Muscle of arm (tissue), 12 donors: ENCODE measurements around the gene EIF2AK2. TPM values are rescaled to one million over a fixed set of nuclear protein-coding genes. Genes with fewer than 3 reads are reported as not detected.

Source experiments
- DNase-seq: peaks from one replicate; pipeline ENCODE4 v3.0.0-alpha.2; 2013
- polyA plus RNA-seq, 12 donors: library from polyadenylated mRNA; unstranded; fragments of 120-200 nt; gene quantifications; one replicate each; pipeline ENCODE4 v1.2.1, GENCODE V29; 2013; ENCODE audit not compliant: insufficient read length in 12 of 12

The EIF2AK2 gene
- polyA plus RNA-seq, 12 donors: 20.1 to 39.2 (median 26.6) TPM; not detected in 1

DNA sequence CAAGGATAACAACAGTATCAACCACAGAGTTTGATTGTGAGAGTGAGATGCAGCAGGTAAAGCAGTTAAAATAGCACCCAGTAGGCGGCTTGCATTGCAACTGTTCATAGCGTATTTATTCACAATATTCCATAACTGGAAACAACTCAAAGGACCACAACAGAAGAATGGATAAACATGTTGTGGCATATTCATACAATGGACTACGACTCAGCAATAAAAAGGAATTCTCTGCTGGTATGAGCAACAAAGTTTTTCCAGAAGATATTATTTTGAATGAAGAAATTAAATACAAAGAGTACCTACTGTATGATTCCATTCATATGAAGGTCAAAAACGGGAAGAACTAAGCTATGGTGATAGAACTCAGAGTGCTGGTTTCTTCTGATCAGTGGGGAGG is 47.3 kb downstream of the EIF2AK2 start:
- DNase-seq: no peak

DNA sequence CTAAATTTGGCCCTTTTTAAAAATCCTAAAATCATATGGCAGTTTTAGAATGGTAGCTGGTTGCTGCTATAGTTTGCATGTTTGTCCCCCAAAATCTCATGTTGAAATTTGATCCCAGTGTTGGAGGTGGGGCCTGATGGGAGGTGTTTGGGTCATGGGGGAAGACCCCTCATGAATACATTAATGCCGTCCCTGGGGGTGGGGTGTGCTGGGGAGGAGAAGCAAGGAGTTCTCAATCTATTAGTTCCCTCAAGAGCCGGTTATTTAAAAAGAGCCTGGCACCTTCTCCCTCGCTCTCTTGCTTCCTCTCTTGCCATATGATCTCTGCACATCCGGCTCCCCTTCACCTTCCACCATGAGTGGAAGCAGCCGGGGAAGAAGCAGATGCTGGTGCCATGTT is 51.6 kb downstream of the EIF2AK2 start:
- DNase-seq: no peak

DNA sequence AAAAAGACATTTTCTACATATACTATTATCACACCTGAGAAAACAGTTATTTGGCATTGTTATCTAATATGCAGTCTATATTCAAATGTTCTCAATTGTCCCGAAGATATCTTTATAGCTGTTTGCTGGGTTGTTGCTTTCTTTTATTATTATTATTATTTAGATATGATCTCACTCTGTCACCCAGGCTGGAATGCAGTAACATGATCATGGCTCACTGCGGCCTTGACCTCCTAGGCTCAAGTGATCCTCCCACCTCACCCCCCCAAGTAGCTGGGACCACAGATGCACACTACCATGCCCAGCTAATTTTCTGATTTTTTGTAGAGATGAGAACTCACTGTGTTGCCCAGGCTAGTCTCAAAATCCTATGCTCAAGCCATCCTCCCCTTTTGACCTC is 52.6 kb downstream of the EIF2AK2 start:
- no peak for DNase-seq

DNA sequence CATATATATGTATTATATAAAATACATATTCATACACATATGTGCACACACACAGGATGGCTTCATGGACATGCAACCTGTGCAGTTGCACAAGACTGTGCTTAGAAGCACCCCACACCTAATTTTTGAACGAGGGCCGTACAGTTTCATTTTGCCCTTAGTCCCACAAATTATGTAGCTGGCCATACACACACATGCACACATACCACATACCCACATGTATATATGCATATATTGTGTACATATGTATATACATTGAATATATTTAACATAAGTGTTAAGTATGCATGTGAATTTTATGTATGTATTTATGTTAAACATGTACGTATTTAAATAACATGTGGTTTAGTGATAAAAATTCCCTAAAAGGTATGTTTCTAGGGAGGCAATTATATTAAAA is 54.2 kb downstream of the EIF2AK2 start:
- DNase-seq: no peak

DNA sequence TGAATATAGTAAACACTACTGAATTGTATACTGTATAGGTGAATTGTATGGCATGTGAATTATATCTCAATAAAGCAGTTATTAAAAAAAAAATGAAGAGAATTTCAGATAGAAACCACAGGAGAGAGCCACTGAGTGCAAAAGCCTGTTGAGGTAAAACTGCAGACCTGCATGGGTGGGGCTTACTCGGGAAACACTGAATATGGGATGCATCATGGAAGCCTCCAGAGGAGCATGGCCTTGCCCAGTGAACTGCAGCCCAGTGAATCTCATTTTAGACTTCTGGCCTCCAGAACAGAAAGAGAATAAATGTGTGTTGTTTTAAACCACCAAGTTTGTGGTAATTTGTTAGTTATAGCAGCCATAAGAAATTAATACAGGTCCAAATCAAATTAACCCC is 56.7 kb downstream of the EIF2AK2 start:
- no peak for DNase-seq

DNA sequence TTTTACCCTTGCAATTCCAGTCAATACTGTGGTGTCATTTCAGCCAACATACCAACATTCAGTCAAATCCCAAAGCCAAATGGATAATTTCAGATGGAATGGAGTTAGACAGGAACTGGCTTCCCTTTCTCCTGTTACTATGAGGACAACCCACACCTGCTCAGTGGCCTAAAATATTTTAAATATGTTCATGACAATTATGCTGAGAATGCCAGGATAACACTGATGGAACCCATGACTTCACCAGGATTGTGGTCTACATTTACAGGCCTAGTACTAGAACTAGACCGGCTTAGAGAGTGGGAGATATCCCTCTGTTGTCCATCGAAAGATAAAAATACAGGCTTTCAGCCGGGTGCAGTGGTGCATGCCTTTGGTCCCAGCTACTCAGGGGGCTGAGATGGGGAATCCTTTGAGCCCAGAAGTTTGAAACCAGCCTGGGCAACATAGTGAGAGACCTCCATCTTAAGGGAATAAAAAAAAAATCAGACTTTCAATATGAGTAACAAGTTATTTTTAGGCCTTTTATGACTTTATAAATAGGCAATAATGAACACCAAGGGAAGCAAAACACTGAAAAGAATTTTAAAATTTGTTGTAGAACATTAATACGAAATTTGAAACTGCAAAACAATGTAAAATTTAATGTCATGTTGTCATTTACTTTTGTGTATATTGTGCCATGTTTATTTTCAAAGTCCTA is 58.2 kb downstream of the EIF2AK2 start:
- no peak for DNase-seq

DNA sequence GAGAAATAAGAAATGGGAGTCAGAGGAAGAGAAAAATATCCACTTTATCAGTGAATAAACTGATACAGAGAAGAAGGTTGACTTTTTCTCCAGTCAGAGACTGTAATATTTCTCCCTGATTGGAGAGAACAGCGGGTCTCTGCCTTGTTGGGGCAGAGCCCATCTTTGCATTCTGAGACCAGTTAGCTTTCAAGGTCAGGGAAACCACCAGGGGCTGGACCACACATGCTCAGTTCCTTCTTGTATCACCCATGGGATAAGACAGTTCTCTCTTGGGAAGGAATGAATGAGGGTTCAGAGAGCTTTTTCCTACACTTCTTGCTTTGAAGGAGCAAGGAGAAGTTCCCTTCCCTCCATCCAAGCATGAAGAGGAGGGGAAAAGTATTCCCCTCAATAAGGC is 60.2 kb downstream of the EIF2AK2 start:
- DNase-seq: no peak

DNA sequence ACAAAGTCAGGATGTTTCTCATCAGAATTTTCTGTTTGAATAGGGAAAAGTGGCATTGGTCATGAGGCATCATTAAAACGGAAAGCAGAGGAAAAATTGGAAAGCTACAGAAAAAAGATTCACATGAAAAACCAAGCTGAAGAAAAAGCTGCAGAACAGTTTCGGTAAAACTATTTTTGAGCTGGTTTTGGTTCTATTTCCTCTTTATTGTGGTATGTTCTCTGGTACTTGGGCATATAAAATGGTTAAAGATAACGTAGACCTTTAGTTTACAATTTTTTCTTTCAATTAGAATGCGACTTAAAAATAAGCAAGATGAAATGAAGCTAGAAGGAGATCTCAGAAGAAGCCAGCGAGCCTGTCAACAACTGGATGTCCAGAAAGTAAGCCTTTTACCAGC is 64.9 kb downstream of the EIF2AK2 start:
- no peak for DNase-seq

DNA sequence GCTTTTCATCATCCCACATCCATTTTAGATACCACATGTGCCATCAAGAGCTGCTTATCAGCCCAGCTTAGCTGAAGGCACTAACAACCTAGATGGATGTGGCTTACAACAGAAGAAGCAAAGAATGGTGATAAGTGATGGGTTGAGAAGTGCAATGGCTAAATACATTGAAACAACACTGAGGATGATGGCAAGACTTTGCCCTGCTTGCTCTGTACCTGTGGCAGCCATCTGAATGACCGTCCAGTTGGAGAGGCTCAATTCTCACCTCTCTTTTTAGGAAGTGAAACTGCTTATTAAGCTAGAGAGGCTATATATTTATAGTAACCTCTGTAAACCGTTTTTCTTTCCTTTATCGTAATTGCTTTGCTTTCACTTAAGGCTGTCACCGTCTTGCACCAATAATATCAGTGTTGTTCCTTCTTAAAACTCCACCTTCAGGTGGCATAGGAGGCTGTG is 66.7 kb downstream of the EIF2AK2 start:
- no peak for DNase-seq

DNA sequence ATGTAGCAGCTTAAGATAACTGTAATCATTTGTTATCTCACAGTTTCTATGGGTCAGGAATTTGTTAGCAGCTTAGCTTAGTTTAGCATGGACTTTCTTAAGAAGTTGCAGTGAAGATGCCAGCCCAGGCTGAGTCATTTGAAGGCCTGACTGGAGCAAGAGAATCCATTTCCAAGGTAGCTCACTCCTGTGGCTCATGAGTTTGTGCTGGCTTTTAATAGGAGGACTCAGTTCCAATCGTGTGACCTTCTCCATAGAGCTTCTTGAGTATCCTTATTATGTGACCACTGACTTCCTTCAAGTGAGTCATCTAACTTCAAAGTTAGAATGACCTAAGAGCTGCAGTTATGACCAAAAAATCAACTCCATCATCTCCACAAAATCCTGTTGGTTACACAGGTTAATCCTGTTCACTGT is 71.0 kb downstream of the EIF2AK2 start:
- no peak for DNase-seq

DNA sequence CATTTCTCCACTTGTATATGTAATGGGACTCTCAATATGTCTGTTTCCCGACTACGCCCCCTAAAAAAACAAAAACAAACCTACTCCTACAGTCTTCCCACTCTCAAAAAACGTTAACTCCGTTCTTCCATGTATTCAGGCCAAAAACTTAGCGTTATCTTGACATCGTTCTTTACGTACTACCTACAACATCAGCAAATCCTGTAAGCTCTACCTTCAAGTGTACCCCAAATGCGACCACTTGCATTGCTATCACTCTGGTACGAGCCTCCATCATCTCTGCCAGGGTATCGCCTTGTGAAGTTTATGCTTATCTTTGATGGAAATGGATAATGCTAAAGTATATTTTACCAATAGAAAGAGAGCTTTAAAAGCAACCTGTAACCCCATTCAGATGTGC is 72.0 kb downstream of the EIF2AK2 start:
- no peak for DNase-seq

DNA sequence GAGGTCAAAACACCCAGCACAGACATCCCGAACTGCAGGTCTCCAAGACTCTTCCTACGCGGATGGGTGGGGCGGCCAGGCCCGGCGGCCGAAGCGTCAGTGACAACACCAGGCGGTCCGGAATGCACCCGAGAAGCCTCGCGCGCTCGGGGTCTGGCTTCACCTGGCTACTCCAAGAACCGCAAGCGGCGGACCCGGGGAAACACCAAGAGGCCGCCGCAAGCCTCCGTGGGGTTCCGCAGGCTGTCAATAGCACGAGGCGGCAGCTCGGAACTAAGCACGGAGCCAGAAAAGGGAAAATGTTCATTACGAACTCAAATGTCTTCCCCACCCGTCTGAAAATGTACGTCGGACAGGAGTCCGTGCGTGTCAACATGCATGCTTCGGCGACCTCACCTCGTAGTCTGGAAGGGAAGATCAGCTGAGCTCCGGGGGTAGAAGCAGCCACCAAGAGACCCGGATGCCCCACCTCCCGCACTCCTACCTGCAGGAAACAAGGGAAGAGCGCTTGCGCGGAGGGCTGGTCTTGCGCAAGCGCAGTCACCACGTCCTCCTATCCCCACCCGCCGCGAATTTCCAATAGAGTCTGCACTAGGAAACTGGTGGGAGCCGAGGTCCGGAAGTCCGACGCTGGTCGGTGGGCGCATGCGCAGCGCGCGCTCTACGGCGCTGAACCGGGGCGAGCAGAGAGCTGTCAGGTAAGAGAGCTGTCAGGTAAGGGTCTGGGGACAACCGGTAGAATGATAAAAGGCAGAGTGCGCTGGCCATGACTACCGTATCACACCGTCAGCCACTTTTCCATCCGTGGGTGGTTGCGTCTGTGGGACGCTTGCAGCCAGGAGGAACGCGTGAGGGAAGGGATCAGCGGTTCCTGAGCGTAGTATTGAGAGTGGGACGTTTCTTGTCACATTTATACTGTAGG is 72.6 kb downstream of the EIF2AK2 start, which contains the start of the genes GPATCH11 and HEATR5B:
TSS of gene GPATCH11 (plus strand) at position 646 of the 922 bp plus-strand sequence. CDS start 3,864 bp downstream, outside the sequence.
TSS of gene HEATR5B (minus strand) at position 500 of the 922 bp plus-strand sequence. CDS start 958 bp downstream, outside the sequence.
- DNase-seq: peak; percentile 99

DNA sequence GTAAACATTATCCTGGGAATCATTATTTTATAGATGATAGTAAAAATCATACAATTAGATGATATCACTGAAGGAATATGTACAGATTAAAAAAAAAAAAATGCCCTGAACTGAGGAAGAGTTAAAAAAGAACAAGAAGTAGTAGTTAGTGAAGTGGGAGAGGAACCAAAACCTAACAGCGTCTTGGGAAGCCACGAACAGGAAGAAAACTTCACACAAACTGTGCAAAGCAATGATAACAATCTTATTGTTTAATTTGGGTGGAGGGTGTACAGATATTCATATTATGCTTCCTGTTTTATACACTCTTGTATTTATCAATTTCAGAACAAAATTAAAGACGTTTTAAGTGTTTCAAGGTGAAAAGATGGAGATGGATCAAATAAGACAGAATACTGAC is 76.1 kb downstream of the EIF2AK2 start:
- no peak for DNase-seq

DNA sequence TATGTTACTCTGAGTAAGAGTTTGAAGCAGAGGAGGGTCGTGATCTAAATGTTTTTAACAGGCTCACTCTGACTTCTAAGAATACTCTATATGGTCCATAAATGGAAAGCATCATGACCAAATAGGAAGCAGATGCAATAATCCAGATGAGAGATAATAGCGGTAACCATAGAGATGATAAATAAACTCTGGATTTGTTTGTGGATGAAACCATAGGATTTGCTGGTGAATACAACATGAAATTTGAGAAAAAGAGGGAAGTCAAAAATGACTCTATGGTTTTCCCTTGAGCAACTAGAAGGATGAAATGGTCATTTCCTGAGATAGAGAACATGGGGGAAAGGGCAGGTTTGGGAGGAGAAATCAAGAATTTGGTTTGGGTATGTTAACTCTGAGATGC is 76.5 kb downstream of the EIF2AK2 start:
- DNase-seq: no peak

DNA sequence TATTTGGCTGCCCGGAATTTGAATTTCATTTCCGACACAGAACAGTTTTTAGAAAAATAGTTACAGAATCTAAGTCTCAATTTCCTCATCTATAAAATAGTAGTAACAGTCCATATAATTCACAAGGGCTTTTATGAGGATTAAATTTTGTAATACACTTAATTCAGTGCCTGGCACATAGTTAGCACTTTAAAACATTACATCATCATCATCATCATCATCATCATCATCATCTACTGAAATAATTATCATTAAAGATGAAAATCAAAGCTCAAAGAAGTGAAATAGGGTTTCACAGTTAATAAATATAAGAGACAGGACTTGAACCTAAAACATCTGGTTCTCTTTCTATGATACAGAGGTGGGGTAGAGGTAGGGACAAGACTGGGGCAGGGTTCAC is 85.8 kb downstream of the EIF2AK2 start:
- no peak for DNase-seq

DNA sequence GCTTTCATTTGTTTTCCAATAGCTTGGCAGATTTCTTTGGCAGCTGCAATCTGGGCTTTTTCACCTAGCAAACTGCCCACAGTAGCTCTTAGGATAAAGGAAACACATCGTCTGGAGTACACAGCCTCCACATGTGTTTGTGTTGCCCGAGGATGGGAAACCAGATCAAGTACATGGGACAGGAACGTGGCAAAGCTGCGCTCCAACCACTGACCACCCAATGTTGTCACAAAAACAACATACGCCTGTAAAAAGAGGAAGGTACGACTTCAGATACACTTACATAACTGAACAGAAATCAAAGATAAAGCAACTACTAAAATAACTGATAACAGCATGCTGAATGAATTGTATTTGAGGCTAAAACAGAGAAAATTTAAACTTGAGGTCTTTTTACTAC is 88.1 kb downstream of the EIF2AK2 start:
- DNase-seq: no peak

DNA sequence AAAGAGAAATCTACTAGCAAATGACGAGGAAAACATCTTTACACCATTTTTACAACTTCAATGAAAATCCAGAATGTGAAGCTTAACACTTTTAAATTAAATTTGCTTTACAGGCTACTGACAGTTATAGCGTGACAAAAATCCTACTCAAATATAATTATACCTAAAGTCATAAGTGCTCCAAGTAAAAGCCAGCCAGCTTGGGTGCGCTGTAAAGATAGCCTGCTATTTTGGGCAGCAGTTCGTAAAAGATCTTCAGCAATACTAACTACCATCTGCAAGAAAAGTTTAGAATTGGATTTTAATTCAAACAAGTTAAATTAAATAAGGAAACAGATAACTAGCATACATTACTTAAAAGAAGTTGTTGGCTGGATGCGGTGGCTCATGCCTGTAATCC is 95.0 kb downstream of the EIF2AK2 start:
- DNase-seq: no peak

DNA sequence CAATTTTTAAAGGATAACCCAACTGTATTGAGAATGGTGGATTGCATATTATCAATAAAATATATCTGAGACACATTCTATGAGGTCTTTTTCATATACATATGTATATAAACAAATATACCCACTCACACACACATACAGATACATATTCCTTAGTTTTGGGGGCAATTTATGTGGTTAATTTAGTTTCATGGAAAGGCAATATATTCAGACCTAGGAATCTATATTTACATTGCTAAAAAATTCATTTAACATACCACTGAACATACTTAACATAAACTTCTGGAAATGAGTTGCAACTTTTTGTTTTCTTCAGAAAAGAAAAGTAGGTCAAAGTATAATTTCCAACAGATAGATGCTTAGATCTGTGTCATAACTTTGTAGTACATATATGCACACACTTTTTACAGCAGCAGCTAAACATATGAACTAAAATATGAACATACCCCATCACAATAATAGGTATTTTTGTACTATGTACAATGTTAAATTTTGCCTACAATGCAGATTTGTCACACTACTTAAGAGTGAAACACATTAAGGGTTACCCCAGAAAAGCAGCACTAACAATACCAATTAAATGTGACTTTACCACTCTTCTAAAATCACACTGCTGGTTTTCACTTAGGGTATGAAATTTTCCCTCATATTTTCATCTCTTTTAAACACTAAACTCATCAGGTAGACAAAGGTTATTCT is 95.6 kb downstream of the EIF2AK2 start:
- no peak for DNase-seq

DNA sequence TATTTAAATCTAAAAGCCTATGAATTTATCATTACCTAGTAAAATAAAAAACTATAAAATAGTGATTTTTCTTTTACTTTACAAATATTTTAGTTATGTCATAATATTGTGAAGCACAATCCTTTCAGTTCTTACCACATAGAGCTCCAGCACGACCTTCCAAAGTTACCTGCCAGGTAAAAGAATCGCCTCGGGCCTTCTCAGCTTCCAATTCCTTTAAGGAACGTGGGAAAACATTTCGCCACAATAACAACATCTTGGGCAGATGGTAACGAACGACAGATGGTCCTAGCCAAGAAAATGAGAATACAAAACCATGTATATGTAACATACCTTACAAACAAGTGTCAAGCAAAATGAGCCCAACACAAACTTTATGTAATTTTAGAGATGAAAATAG is 96.3 kb downstream of the EIF2AK2 start:
- no peak for DNase-seq

DNA sequence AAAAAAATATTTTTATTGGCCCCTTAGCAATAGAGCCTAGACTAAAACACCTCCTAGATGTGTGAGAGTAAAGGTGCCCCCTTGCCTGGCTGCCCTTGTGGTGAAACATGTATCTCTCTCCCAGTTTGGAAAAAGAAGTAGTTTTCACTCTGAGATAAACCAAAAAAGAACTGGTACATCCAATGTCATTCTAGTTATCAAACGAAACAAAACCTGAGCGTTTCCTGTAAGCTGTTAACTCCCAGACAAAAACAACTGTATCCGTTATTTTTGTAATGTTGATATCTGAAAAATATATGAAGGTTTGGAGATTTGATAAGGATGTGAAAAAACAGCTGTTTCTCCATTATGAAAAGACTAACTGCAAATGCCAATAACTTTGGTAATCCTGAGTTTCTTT is 96.9 kb downstream of the EIF2AK2 start:
- DNase-seq: no peak

DNA sequence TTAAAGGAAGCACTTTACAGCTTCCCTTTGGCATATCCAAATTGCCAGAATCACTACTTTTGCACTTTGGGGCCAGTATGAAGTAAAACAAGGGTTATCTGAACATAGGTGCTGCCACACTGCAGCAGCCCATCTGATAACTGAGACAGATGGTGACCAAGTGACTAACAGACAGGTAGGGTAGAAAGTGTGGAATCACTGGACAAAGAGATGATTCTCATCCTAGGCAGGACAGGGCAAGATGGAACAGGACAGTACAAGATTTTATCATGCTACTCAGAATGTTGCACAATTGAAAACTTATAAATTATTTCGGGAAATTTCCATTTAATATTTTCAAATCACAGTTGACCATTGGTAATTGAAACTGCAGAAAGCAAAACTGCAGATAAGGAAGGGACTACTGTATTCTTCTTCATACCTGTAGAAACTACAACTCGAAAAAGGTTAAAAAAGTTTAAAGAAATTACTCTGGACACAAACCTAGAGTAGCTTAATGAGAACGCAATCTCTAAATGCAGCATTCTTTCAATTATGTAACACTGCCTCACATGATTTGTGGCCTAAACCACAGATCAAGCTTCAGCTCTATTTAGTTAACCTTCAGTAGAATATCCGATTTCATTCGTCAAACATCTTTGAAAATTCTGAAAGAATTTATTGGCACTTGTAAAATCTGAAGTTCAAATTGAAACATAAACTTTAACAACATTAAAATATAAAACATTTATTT is 104.0 kb downstream of the EIF2AK2 start:
- no peak for DNase-seq
